ENCODE results near the gene RELT. TPM values are rescaled to one million over a fixed set of nuclear protein-coding genes. Genes with fewer than 3 reads are reported as not detected.
A peak's percentile ranks its signal among the peaks of the same experiment; 100 is the strongest.

Gene RELT
- total and polyA plus RNA-seq, 9 donors, result 0.38 to 4.7 (median 2.0) TPM

DNA sequence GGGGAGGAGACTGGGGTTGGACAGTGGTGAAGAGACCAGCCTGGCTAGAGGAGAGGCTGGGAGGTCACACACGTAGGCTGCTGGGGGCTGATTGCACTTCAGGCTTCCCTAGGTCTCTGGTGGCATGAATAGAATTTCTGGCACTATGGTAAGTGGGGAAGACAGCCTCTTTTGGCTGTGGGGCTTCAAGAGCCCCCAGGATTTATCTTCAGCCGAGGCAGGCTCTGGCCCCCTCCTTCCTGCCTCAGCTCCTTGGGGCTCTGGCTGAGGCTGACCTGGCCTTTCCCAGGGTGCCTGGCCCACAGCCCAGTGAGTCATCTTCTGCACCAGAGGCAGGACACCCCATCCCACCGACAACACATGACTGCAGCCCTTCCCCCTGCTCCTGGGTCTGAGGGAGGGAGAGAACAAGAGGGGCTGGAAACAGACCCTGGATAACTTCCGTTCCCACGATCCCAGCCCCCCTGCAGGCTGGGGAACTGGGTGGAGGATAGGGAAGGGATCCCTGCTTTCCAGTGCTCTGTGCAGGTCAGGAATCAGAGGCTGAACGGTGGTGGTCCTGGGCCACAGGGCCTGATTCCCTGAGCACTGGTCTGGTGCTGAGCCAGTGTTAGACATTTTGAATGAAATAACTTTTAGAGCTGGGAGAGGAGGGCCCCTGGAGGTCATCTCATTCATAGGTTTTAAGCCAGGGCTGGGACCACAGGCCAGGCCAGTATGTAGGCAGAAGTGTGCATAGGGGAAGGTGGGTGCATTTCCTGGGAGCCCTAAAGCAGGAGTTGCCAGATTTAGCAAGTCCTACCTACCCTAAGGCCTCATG, 41.6 kb upstream of the RELT start:
- TF ChIP-seq POLR2A (IDR thresholded peaks at IDR 0.05) (no peak), EP300 (IDR thresholded peaks at IDR 0.05) (no peak)
- TF ChIP-seq, protein P1, sequence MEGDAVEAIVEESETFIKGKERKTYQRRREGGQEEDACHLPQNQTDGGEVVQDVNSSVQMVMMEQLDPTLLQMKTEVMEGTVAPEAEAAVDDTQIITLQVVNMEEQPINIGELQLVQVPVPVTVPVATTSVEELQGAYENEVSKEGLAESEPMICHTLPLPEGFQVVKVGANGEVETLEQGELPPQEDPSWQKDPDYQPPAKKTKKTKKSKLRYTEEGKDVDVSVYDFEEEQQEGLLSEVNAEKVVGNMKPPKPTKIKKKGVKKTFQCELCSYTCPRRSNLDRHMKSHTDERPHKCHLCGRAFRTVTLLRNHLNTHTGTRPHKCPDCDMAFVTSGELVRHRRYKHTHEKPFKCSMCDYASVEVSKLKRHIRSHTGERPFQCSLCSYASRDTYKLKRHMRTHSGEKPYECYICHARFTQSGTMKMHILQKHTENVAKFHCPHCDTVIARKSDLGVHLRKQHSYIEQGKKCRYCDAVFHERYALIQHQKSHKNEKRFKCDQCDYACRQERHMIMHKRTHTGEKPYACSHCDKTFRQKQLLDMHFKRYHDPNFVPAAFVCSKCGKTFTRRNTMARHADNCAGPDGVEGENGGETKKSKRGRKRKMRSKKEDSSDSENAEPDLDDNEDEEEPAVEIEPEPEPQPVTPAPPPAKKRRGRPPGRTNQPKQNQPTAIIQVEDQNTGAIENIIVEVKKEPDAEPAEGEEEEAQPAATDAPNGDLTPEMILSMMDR (IDR thresholded peaks at IDR 0.05), result no peak
- Histone ChIP-seq H3K27me3 (no peaks in the 10 kb centered on the region), H3K27ac (peak overlapping the region; percentile 62 to 68), H3K4me1 (ENCODE audit: insufficient read depth) (peaks cover 36% of the 10 kb centered on the region), H3K9me3 (no peaks in the 10 kb centered on the region), H3K36me3 (no peaks in the 10 kb centered on the region), H3K4me3 (no peak overlapping the region)
- WGBS, 3 donors, result 8 to 10% (median 10%) methylated on average over 6 of the region's 6 CpGs
- intact Hi-C loops (cut with DNase I), result loop anchor here in 3 of 4 donors (1.0 to 10.0 kb wide), 5 partner anchors 27 to 1410 kb away; partner anchors contain the start of gene RNF169 (in 1 of the 3)
- DNase-seq, result peak; percentile 88 to 96 (median 92)

DNA sequence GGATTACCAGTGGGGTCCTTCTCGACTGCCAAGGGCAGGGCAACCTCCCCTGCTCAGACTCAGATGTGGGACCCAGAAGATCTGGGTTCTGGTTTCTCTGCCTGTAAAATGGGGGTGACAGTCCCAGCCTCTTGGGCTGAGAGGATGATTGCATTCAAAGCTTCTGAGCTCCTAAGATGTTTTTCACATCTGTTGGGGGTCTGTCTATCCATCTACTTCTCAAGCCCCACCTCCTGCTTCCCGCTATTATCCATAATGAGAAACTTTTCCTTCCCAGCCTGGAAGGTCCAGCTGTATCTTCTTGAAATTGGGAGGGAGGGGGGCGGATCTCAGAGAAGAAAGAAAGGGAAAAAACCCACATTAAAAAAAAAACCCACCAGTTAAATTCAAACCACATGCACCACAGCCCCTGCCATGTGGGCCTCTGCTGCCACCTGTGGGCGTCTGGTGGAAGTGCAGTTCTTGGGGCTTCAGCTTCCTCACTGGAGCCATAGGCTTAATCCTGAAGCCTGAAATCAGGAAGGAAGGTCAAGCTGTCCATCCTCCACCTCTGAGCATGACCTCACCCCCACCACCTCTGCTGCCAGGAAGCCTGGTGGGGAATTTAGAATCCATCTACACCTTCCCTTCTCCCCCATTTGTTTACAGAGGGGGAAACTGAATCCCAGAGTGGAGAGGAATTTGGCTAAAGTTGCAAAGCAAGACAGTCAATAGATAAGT, 40.8 kb upstream of the RELT start:
- Histone ChIP-seq H3K27ac (peak overlapping the region; percentile 62 to 68), H3K9me3 (no peaks in the 10 kb centered on the region), H3K4me3 (no peak overlapping the region), H3K4me1 (ENCODE audit: insufficient read depth) (peaks cover 36% of the 10 kb centered on the region), H3K36me3 (no peaks in the 10 kb centered on the region), H3K27me3 (no peaks in the 10 kb centered on the region)
- peak; percentile 78 to 93 (median 90) for DNase-seq
- TF ChIP-seq EP300 (IDR thresholded peaks at IDR 0.05), result no peak
- TF ChIP-seq, protein P1 (IDR thresholded peaks at IDR 0.05), result peak; percentile 88 to 97 (median 90)
- 1 to 4% (median 2%) methylated on average over 4 of the region's 4 CpGs for WGBS, 3 donors
- intact Hi-C loops (cut with DNase I), result loop anchor here in 3 of 4 donors (1.0 to 10.0 kb wide), 5 partner anchors 28 to 1409 kb away; partner anchors contain the start of gene RNF169 (in 1 of the 3)

DNA sequence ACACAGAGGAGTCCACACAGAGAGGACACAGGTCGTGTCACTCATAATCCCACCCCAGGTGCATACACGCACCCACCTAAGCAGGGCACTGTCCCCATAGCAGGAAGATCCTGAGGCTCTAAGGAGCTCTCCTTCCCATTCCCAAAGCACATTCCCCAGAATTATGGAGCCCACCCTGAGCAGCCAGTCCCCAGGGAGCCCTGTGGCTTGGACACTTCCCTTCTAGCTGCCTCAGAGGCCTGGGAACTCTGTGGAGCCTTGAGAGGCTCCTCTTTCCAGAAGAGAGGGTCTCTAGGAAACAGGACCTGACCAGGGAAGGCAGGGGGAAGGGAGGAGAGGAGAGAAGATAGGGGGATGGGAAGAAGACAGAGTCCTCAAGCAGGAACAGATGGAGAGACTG, 38.4 kb upstream of the RELT start:
- 83 to 93% (median 92%) methylated on average over 2 of the region's 2 CpGs for WGBS, 3 donors
- Histone ChIP-seq H3K4me1 (ENCODE audit: insufficient read depth) (peaks cover 20% of the 10 kb centered on the region), H3K36me3 (no peaks in the 10 kb centered on the region), H3K4me3 (no peak overlapping the region), H3K27ac (no peak overlapping the region), H3K9me3 (no peaks in the 10 kb centered on the region), H3K27me3 (no peaks in the 10 kb centered on the region)
- intact Hi-C loops (cut with DNase I), result loop anchor here in 3 of 4 donors (2.0 to 10.0 kb wide), 4 partner anchors 37 to 1407 kb away; partner anchors contain the start of gene RNF169 (in 1 of the 3)
- TF ChIP-seq, protein P1 (IDR thresholded peaks at IDR 0.05), result no peak
- TF ChIP-seq EP300 (IDR thresholded peaks at IDR 0.05) (no peak), POLR2A (IDR thresholded peaks at IDR 0.05) (no peak)
- DNase-seq, result no peak

DNA sequence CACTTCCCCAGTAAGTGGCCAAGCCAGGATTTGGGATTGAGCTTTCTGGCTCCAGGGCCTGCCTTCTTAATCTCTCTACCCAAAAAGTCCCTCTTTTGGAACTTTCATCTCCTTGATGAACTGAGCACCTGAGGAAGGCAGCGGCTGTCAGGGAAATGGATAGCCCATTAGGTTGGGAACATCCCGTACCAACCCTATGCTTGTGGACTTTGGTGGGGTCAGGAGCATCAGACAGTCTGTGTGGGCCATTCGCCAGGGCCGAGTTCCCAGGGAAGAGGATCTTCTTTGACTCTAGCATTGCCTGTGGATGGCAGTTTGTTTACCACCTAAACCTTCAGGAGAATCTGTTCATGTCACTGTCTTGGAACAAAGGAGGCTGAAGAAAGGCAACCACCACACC, 37.9 kb upstream of the RELT start:
- intact Hi-C loops (cut with DNase I), result loop anchor here in 3 of 4 donors (2.0 to 10.0 kb wide), 4 partner anchors 37 to 1407 kb away; partner anchors contain the start of gene RNF169 (in 1 of the 3)
- WGBS, 3 donors, result 39 to 64% (median 61%) methylated on average over 4 of the region's 4 CpGs
- no peaks in the 10 kb centered on the region for H3K36me3 ChIP-seq
- H3K27ac ChIP-seq, result no peak overlapping the region
- H3K4me3 ChIP-seq, result no peak overlapping the region
- no peaks in the 10 kb centered on the region for H3K27me3 ChIP-seq
- TF ChIP-seq EP300 (IDR thresholded peaks at IDR 0.05) (no peak), POLR2A (IDR thresholded peaks at IDR 0.05) (no peak)
- TF ChIP-seq, protein P1 (IDR thresholded peaks at IDR 0.05), result no peak
- H3K4me1 ChIP-seq (ENCODE audit: insufficient read depth), result peaks cover 19% of the 10 kb centered on the region
- H3K9me3 ChIP-seq, result no peaks in the 10 kb centered on the region
- DNase-seq, result no peak

Data from ovary (tissue), 9 donors.